GM18519 (cell line): ENCODE measurements around the gene ANGPTL7.
"Not testable (repeated sequence)": the region's sequence is repeated elsewhere in the genome, so short reads cannot be mapped to it uniquely, and the experiment has no call there.

Experiments
- ATAC-seq: cut with Tn5 transposase; IDR thresholded peaks from one replicate; pipeline ENCODE4 v1.9.1; 2021; ENCODE audit warnings: mild to moderate bottlenecking, moderate library complexity; ENCODE audit not compliant: unreplicated experiment, low FRiP score

ANGPTL7 gene

DNA sequence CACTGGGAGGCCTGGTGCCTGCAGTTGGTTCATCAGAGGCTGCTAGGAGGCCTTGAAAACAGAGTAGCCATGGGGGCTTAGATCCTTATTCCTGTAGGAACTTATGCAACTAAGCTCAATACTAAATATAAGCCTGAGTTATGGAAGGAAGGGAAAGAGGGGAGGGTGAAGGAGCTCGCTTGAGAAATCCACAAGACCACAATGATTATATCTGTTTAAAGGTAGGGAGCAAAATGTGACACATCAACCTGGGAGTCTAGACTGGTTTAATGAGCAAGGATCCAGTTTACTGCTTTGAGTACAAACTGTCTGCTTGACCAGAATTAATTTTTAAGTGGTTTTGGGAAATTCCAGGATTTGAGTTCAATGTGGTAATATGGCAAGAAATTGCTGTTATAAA, 20.4 kb upstream of the ANGPTL7 start:
- ATAC-seq, result no peak

- no peak for ATAC-seq
Observed at GRCh38 chr1:11169202-11169601, 20.0 kb upstream of the ANGPTL7 start.

GRCh38 chr1:11170102-11170501, 19.1 kb upstream of the ANGPTL7 start:
- no peak for ATAC-seq

- no peak for ATAC-seq
Observed at GRCh38 chr1:11174261-11174942, 14.8 kb upstream of the ANGPTL7 start.

DNA sequence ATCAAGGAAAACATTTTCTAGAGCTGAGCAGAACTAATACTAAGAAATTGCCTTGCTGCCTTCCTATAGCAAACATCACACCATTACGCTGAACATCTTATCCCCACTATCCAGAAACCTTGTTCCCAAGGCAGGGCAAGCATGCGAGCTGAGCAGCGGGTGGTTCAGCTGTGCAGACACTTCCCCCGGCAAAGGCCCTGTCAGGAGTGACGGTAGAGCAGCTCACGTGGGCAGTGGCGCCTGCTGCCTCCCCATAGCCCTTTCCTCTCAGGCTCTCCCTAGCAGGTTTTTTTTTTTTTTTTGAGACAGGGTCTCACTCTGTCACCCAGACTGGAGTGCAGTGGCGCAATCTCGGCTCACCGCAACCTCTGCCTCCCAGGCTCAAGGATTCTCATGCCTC, 13.7 kb upstream of the ANGPTL7 start:
- no peak for ATAC-seq

DNA sequence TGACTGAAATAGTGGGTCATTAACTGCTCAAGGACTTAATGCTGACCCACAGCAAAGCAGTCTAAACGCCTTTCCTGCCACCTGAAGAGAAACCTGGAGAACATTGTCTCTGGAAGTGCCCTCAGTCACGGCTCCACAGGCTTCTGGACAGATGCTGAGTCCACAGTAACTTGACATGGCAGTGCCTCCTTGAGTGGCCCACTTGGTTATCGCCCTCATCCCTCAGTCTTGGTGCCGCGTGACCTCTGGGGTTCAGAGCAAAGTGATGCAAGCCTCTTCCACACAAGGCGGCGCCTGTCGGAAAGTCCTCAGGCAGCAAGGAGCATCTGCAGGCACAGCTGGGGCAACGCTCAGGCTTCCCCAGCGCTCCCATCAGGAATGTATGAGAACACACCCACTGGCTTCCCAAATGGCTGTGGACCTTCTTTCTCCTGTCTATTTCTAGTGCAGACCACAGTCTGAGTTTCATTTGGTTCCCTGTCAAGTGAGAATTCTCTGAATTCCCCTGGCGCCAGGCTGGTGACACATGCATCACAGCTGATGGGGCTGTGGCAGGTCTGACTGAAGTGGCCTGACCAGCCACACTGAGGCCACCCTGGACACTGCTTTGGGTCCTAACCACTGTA, 13.0 kb upstream of the ANGPTL7 start:
- ATAC-seq, result no peak

GRCh38 chr1:11178021-11179015, 10.8 kb upstream of the ANGPTL7 start:
- no peak for ATAC-seq

GRCh38 chr1:11179125-11179524, 10.0 kb upstream of the ANGPTL7 start:
- no peak for ATAC-seq

DNA sequence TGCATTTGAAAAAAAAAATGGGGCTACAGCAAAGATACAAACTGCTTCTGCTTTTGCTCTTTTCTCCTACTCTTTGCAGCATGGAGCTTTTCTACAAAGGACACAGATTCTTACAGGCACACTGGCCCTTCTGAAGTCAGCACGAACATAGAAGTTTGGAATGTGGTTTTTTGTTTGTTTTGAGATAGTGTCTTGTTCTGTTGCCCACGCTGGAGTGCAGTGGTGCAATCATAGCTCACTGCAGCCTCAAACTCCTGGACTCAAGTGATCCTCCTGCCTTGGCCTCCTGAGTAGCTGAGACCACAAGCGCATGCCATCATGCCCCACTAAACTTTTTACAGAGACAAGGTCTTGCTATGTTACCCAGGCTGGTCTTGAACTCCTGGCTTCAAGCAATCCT, 9.4 kb upstream of the ANGPTL7 start:
- ATAC-seq, result not testable (repeated sequence)

- ATAC-seq, result no peak
Observed at GRCh38 chr1:11180342-11180744, 8.8 kb upstream of the ANGPTL7 start.

GRCh38 chr1:11182884-11183283, 6.3 kb upstream of the ANGPTL7 start:
- no peak for ATAC-seq

DNA sequence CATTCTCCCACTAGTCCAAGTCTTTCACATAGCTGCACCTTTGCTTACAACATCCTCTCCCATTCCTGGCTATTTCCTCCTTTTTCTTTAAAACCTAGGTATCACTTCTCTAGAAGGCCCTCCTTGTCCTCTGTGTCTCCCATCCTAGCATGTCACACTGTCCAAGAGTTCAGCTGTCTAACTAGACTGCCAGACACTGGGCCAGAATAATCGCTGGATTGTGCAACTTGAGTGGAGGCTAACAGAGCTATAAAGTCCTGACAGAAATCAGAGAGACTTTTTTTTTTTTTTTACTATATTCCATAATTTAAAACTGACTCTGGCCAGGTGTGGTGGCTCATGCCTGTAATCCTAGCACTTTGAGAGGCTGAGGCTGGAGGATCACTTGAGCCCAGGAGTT, 4.2 kb upstream of the ANGPTL7 start:
- ATAC-seq, result no peak

- no peak for ATAC-seq
Observed at GRCh38 chr1:11187000-11187399, 2.2 kb upstream of the ANGPTL7 start.

- ATAC-seq, result no peak
Observed at GRCh38 chr1:11187494-11187893, 1.7 kb upstream of the ANGPTL7 start.

DNA sequence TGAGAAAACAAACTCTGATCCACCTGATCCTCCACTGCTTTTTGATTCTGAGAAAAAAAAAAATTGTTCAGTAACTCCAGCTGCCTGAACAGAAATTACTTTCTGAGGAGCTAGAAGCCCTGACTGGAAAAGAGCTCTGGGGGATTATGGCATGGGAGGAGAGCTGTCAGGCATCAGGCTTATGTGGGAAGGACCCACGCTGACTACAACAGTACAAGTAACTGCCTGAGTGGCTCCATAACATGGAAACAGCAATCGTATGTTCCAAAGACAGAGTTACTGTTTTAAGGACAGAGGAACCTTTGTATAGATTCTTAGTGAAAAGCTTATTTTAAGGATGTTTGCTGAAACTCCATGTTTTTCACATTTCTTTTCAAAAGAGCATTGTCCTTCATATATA, 1.2 kb upstream of the ANGPTL7 start:
- ATAC-seq, result no peak

DNA sequence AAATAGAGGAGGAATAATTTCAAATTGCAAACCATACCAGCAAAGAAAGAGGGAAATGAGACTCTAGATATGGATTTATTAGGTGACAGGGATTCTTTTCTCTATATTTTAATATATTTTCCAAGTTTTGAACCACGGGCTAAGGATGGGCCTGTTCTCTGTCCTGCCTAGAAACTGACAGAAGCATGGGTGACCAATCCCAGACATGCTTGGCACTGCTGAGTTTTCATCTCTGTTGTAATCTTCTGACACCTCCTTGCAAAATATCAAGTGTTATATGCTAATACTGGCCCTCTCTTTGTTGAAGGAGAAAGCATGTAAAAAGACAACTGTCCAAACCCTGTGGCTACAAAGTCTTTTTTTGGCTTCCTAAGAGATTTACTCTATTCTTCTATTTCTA, 774 bp upstream of the ANGPTL7 start:
- no peak for ATAC-seq

DNA sequence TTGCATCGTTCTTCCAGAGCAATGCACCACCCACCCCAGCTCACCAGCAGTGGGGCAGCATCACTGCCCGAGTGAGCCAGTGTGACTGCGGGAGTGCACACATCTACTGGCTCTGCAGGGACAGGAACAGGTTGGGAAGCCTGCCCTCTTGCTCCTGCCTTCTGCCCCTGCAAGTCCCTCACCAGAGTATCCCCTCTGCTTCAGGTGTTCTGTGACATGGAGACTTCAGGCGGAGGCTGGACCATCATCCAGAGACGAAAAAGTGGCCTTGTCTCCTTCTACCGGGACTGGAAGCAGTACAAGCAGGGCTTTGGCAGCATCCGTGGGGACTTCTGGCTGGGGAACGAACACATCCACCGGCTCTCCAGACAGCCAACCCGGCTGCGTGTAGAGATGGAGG, 4.2 kb downstream of the ANGPTL7 start:
- ATAC-seq, result no peak

DNA sequence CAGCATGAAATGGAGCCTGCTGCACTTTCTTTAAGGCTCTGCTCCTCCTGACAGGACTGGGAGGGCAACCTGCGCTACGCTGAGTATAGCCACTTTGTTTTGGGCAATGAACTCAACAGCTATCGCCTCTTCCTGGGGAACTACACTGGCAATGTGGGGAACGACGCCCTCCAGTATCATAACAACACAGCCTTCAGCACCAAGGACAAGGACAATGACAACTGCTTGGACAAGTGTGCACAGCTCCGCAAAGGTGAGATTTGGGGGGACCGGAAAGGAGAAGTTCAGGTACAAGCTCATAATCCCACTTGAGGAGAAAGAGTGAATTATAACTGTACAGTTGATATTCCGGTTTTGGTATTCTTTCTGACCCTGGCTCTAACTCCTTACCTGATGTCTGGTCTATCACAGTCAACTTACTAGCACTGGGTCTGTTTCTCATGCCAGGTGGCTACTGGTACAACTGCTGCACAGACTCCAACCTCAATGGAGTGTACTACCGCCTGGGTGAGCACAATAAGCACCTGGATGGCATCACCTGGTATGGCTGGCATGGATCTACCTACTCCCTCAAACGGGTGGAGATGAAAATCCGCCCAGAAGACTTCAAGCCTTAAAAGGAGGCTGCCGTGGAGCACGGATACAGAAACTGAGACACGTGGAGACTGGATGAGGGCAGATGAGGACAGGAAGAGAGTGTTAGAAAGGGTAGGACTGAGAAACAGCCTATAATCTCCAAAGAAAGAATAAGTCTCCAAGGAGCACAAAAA, 5.4 kb downstream of the ANGPTL7 start:
- ATAC-seq, result no peak

DNA sequence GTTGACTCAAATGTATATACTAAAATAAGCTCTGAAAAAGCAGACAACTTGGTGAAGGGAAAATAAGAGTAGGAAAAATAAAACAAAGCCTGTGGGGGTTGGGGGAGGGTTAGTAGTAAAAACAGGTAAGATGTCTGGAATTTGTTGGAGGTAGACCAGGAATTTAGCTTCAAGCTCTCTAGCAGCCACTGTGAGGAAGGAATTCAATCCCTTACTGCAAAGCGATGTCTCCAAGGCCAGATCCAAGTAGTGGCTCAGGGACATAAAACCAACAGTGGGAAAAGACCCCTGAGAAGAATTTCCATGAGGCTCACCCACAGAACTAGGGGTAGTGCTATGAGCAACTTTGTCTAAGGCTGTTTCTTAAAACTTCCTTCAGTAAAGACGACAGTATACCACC, 7.8 kb downstream of the ANGPTL7 start:
- ATAC-seq, result no peak

DNA sequence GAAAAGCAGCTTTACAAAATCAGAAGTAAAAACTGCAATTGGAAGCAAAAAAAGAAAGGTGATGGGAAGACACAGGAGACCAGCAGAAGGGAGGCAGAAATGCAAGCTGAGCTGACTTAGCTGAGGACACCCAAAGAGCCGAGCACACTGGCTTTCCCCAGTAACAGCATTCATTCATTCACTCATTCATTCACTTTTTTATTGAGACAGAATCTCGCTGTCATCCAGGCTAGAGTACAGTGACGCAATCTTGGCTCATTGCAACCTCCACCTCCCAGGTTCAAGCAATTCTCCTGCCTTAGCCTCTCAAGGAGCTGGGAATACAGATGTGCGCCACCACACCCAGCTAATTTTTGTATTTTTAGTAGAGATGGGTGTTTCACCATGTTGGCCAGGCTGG, 8.2 kb downstream of the ANGPTL7 start:
- no peak for ATAC-seq

- ATAC-seq, result no peak
Observed at GRCh38 chr1:11198257-11198656, 9.1 kb downstream of the ANGPTL7 start.
